Gastrocnemius medialis (tissue), 4 donors: ENCODE results near the gene LAMC1. TPM values are rescaled to one million over a fixed set of nuclear protein-coding genes. Genes with fewer than 3 reads are reported as not detected.
"Not testable (repeated sequence)": the region's sequence is repeated elsewhere in the genome, so short reads cannot be mapped to it uniquely, and the experiment has no call there.

Source experiments
- ATAC-seq, 2 donors: fragments of 150-250 bp; one replicate each; pipeline ENCODE4 v1.9.1; 2016
- DNase-seq, 2 donors: peaks; one replicate each; pipeline ENCODE4 v3.0.0-alpha.2; 2019
- H3K27ac ChIP-seq, 4 donors: fragments of 200-600 bp; sonication (generic); 1 replicate in 1 of 4; 2 replicates in 3 of 4; pipeline ENCODE4 v1.5.1; 2016 to 2018; ENCODE audit warnings: mild to moderate bottlenecking in 2 of 4, moderate library complexity in 1 of 4
- H3K27me3 ChIP-seq, 3 donors: fragments of 200-600 bp; sonication (generic) in 2 of 3; 1 replicate in 1 of 3; 2 replicates in 2 of 3; pipeline versions ENCODE4 v1.5.1 to v1.6.0; 2016 to 2019; ENCODE audit warnings: mild to moderate bottlenecking in 1 of 3, moderate library complexity in 1 of 3
- H3K36me3 ChIP-seq, 2 donors: fragments of 200-600 bp; sonication (generic) in 1 of 2; one replicate each; pipeline ENCODE4 v1.5.1; 2017 to 2018
- H3K4me1 ChIP-seq, 2 donors: fragments of 200-600 bp; sonication (generic) in 1 of 2; one replicate each; pipeline ENCODE4 v1.5.1; 2016 to 2017; ENCODE audit warnings: mild to moderate bottlenecking in 2 of 2
- H3K4me3 ChIP-seq, 4 donors: fragments of 200-600 bp; sonication (generic) in 3 of 4; 1 replicate in 1 of 4; 2 replicates in 3 of 4; pipeline ENCODE4 v1.5.1; 2016 to 2019; ENCODE audit warnings: mild to moderate bottlenecking in 2 of 4
- H3K9me3 ChIP-seq, 3 donors: fragments of 200-600 bp; sonication (generic) in 2 of 3; 1 replicate in 1 of 3; 2 replicates in 2 of 3; pipeline ENCODE4 v1.5.1; 2016 to 2019
- CTCF ChIP-seq, 5 experiments: fragments of 450-650 bp in 3 of 5; fragments of 200-600 bp in 2 of 5; sonication (generic) in 2 of 5; IDR thresholded peaks in 4 of 5; conservative IDR thresholded peaks in 1 of 5; 1 replicate in 4 of 5; 2 replicates in 1 of 5; pipeline ENCODE4 v1.5.1; 2016 to 2019; ENCODE audit warnings: antibody characterized with exemption in 5 of 5, mild to moderate bottlenecking in 3 of 5, moderate library complexity in 3 of 5
- POLR2A ChIP-seq, 2 donors: fragments of 450-650 bp; IDR thresholded peaks; one replicate each; pipeline ENCODE4 v1.6.1; 2017; ENCODE audit warnings: antibody characterized with exemption in 2 of 2, mild to moderate bottlenecking in 2 of 2, moderate library complexity in 2 of 2
- in situ Hi-C, 4 donors: fragments of 200-750 bp; cut with MboI; loops; one replicate each; pipeline versions ENCODE4 v1.15.0 to v1.8.0; 2017; ENCODE audit warnings: low sequenced_read_pairs in 4 of 4
- intact Hi-C: fragments of 100-400 bp; cut with DNase I; formaldehyde crosslinking; loops from one replicate; pipeline ENCODE4 v1.15.1; 2023; ENCODE audit warnings: low total_unique reads
- total RNA-seq, 4 donors: library from RNA; depleted of rRNA; stranded (reverse); fragments of >200 nt; gene quantifications; one replicate each; pipeline versions ENCODE4 v1.1.0 to v1.2.3, GENCODE V29; 2016

Gene LAMC1
- total RNA-seq, 4 donors from 2014 or later, result 96.1 to 161 (median 135) TPM

- H3K27ac ChIP-seq, result peak overlapping the region in 2 of 4 donors; percentile 19 to 62
- TF ChIP-seq POLR2A (IDR thresholded peaks at IDR 0.05) (no peak), CTCF (IDR thresholded peaks at IDR 0.05 in 4 of 5, conservative IDR thresholded peaks at IDR 0.05 in 1 of 5) (no peak)
- no peaks in the 10 kb centered on the region for H3K36me3 ChIP-seq
- ATAC-seq (no peak), DNase-seq (no peak)
- no peak overlapping the region for H3K4me3 ChIP-seq
- H3K9me3 ChIP-seq, result no peaks in the 10 kb centered on the region
- in situ Hi-C loops (no loop called here), intact Hi-C loops (no loop called here)
- no peaks in the 10 kb centered on the region for H3K27me3 ChIP-seq
- H3K4me1 ChIP-seq, result peaks cover 50 to 62% of the 10 kb centered on the region in 2 donors
Measured at GRCh38 chr1:183069562-183070216, 46.5 kb downstream of the LAMC1 start.

GRCh38 chr1:183070234-183070922, 47.2 kb downstream of the LAMC1 start:
- H3K4me1 ChIP-seq, result peaks cover 57 to 69% of the 10 kb centered on the region in 2 donors
- intact Hi-C loops (no loop called here), in situ Hi-C loops (no loop called here)
- no peaks in the 10 kb centered on the region for H3K27me3 ChIP-seq
- TF ChIP-seq POLR2A (IDR thresholded peaks at IDR 0.05) (no peak), CTCF (IDR thresholded peaks at IDR 0.05 in 4 of 5, conservative IDR thresholded peaks at IDR 0.05 in 1 of 5) (no peak)
- DNase-seq (no peak), ATAC-seq (no peak)
- H3K27ac ChIP-seq, result peak overlapping the region in 2 of 4 donors; percentile 19 to 62
- H3K36me3 ChIP-seq, result no peaks in the 10 kb centered on the region
- no peak overlapping the region for H3K4me3 ChIP-seq
- no peaks in the 10 kb centered on the region for H3K9me3 ChIP-seq

- no peak overlapping the region for H3K4me3 ChIP-seq
- no peaks in the 10 kb centered on the region for H3K36me3 ChIP-seq
- intact Hi-C loops, result no loop called here
- H3K9me3 ChIP-seq, result no peaks in the 10 kb centered on the region
- H3K4me1 ChIP-seq, result peaks cover 64 to 76% of the 10 kb centered on the region in 2 donors
- in situ Hi-C loops, result no loop called here
- H3K27ac ChIP-seq, result peak overlapping the region; percentile 49 to 62 (median 58)
- no peak for DNase-seq
- no peak for ATAC-seq
- no peak for TF ChIP-seq POLR2A (IDR thresholded peaks at IDR 0.05)
- TF ChIP-seq CTCF (IDR thresholded peaks at IDR 0.05 in 4 of 5, conservative IDR thresholded peaks at IDR 0.05 in 1 of 5), result no peak
- H3K27me3 ChIP-seq, result no peaks in the 10 kb centered on the region
Measured at GRCh38 chr1:183070923-183071618, 47.9 kb downstream of the LAMC1 start.

- H3K4me1 ChIP-seq, result peaks cover 77 to 91% of the 10 kb centered on the region in 2 donors
- H3K27me3 ChIP-seq, H3K4me3 ChIP-seq, in situ Hi-C loops, H3K36me3 ChIP-seq, H3K9me3 ChIP-seq, intact Hi-C loops: not testable (repeated sequence)
- peak overlapping the region; percentile 49 to 62 (median 58) for H3K27ac ChIP-seq
- peak; percentile 63 to 78 for ATAC-seq
- peak in 1 of 2 donors; percentile 46 for DNase-seq
Measured at GRCh38 chr1:183072595-183072994, 49.4 kb downstream of the LAMC1 start.

- Histone ChIP-seq H3K27me3 (no peaks in the 10 kb centered on the region), H3K4me1 (peaks cover 84 to 97% of the 10 kb centered on the region in 2 donors), H3K36me3 (no peaks in the 10 kb centered on the region), H3K9me3 (no peaks in the 10 kb centered on the region), H3K4me3 (no peak overlapping the region), H3K27ac (peak overlapping the region; percentile 49 to 62 (median 58))
- intact Hi-C loops, result no loop called here
- TF ChIP-seq POLR2A (IDR thresholded peaks at IDR 0.05), result no peak
- no peak for TF ChIP-seq CTCF (IDR thresholded peaks at IDR 0.05 in 4 of 5, conservative IDR thresholded peaks at IDR 0.05 in 1 of 5)
- in situ Hi-C loops, result no loop called here
- ATAC-seq (peak in 1 of 2 donors; percentile 21), DNase-seq (no peak)
Measured at GRCh38 chr1:183073320-183073719, 50.1 kb downstream of the LAMC1 start.
